GM18511 (cell line): ENCODE measurements around the gene KIT.
"Not testable (repeated sequence)": the region's sequence is repeated elsewhere in the genome, so short reads cannot be mapped to it uniquely, and the experiment has no call there.

Experiments
- ATAC-seq: cut with Tn5 transposase; IDR thresholded peaks from one replicate; pipeline ENCODE4 v1.9.1; 2021; ENCODE audit warnings: mild to moderate bottlenecking, moderate library complexity; ENCODE audit not compliant: unreplicated experiment

The KIT gene

GRCh38 chr4:54657551-54658251 lies at the start of gene KIT:
Gene KIT (plus strand): TSS chr4:54657957. CDS start chr4:54658015, 58 bp downstream.
- ATAC-seq, result peak; percentile 18

- no peak for ATAC-seq
Measured at GRCh38 chr4:54609310-54609709, 48.4 kb upstream of the KIT start.

- no peak for ATAC-seq
Measured at GRCh38 chr4:54614149-54614548, 43.6 kb upstream of the KIT start.

- no peak for ATAC-seq
Measured at GRCh38 chr4:54620773-54621172, 37.0 kb upstream of the KIT start.

GRCh38 chr4:54625391-54625790 lies 32.4 kb upstream of the KIT start:
- ATAC-seq, result no peak

GRCh38 chr4:54626113-54626512 lies 31.6 kb upstream of the KIT start:
- ATAC-seq, result no peak

- no peak for ATAC-seq
Measured at GRCh38 chr4:54632537-54632936, 25.2 kb upstream of the KIT start.

GRCh38 chr4:54633102-54633740 lies 24.5 kb upstream of the KIT start:
- ATAC-seq, result not testable (repeated sequence)

GRCh38 chr4:54635318-54635717 lies 22.4 kb upstream of the KIT start:
- ATAC-seq, result no peak

GRCh38 chr4:54637325-54637724 lies 20.4 kb upstream of the KIT start:
- no peak for ATAC-seq

GRCh38 chr4:54641101-54641500 lies 16.7 kb upstream of the KIT start:
- ATAC-seq, result not testable (repeated sequence)

GRCh38 chr4:54643172-54643571 lies 14.6 kb upstream of the KIT start:
- ATAC-seq, result no peak

GRCh38 chr4:54643958-54644751 lies 13.6 kb upstream of the KIT start:
- ATAC-seq, result no peak

GRCh38 chr4:54645830-54646229 lies 11.9 kb upstream of the KIT start:
- no peak for ATAC-seq

- ATAC-seq, result no peak
Measured at GRCh38 chr4:54647070-54647469, 10.7 kb upstream of the KIT start.

- ATAC-seq, result no peak
Measured at GRCh38 chr4:54651050-54651449, 6.7 kb upstream of the KIT start.

- no peak for ATAC-seq
Measured at GRCh38 chr4:54654753-54655152, 3.0 kb upstream of the KIT start.

- ATAC-seq, result no peak
Measured at GRCh38 chr4:54657185-54657550, 589 bp upstream of the KIT start.

- ATAC-seq, result peak; percentile 48
Measured at GRCh38 chr4:54658252-54659093, 716 bp downstream of the KIT start.

GRCh38 chr4:54659313-54659712 lies 1.6 kb downstream of the KIT start:
- ATAC-seq, result no peak
